Measurements from ENCODE around the gene NAAA.

Gene NAAA

GRCh38 chr4:75940692-75941253 lies at the start of gene NAAA:
NAAA (minus strand) TSS chr4:75941013; CDS start chr4:75940949, 64 bp downstream.
- DNase-seq (ENCODE audit: extremely low spot score): peak; percentile 89
- no peak for TF ChIP-seq CTCF (IDR thresholded peaks at IDR 0.05; ENCODE audit: control extremely low read depth, extremely low read depth, low read depth, missing control alignments)
- ChIA-PET POLR2A (no interaction called here), CTCF (interaction anchor here (1.1 to 2.1 kb wide), 7 partner anchors 9 to 122 kb away, joined by 3 to 6 read pairs (median 4); no protein-coding TSS in a partner anchor)

- no peak for TF ChIP-seq CTCF (IDR thresholded peaks at IDR 0.05; ENCODE audit: control extremely low read depth, extremely low read depth, low read depth, missing control alignments)
- CTCF ChIA-PET: interaction anchor here (0.9 to 3.7 kb wide), 3 partner anchors 12 to 77 kb away, joined by 3 to 18 read pairs (median 3); no protein-coding TSS in a partner anchor
- POLR2A ChIA-PET: no interaction called here
- DNase-seq (ENCODE audit: extremely low spot score): no peak
Measured at GRCh38 chr4:75989846-75990528, 49.2 kb upstream of the NAAA start.

GRCh38 chr4:75985116-75985515 lies 44.3 kb upstream of the NAAA start:
- POLR2A ChIA-PET: no interaction called here
- CTCF ChIA-PET: interaction anchor here (1.0 to 1.8 kb wide), 2 partner anchors 9 to 11 kb away, joined by 3 to 11 read pairs; no protein-coding TSS in a partner anchor
- no peak for DNase-seq (ENCODE audit: extremely low spot score)
- no peak for TF ChIP-seq CTCF (IDR thresholded peaks at IDR 0.05; ENCODE audit: control extremely low read depth, extremely low read depth, low read depth, missing control alignments)

GRCh38 chr4:75980576-75980975 lies 39.8 kb upstream of the NAAA start:
- no peak for DNase-seq (ENCODE audit: extremely low spot score)
- no peak for TF ChIP-seq CTCF (IDR thresholded peaks at IDR 0.05; ENCODE audit: control extremely low read depth, extremely low read depth, low read depth, missing control alignments)
- ChIA-PET CTCF (no interaction called here), POLR2A (no interaction called here)

- POLR2A ChIA-PET: no interaction called here
- no peak for TF ChIP-seq CTCF (IDR thresholded peaks at IDR 0.05; ENCODE audit: control extremely low read depth, extremely low read depth, low read depth, missing control alignments)
- CTCF ChIA-PET: no interaction called here
- no peak for DNase-seq (ENCODE audit: extremely low spot score)
Measured at GRCh38 chr4:75976177-75976576, 35.4 kb upstream of the NAAA start.

GRCh38 chr4:75973766-75974165 lies 33.0 kb upstream of the NAAA start:
- DNase-seq (ENCODE audit: extremely low spot score): no peak
- POLR2A ChIA-PET: no interaction called here
- CTCF ChIA-PET: interaction anchor here (1.7 kb wide), 1 partner anchor 73 kb away, joined by 3 read pairs; no protein-coding TSS in a partner anchor
- no peak for TF ChIP-seq CTCF (IDR thresholded peaks at IDR 0.05; ENCODE audit: control extremely low read depth, extremely low read depth, low read depth, missing control alignments)
